SKM-1 treated with dmso at 0.1 percent for 144 hours (cell line): ENCODE data around the gene STIM2.
"Not testable (repeated sequence)": the region's sequence is repeated elsewhere in the genome, so short reads cannot be mapped to it uniquely, and the experiment has no call there.

Experiments
- DNase-seq: peaks from one replicate; lab custom pipeline; 2025; ENCODE audit not compliant: unreplicated experiment; lab: John Stamatoyannopoulos, UW

Gene STIM2

DNA sequence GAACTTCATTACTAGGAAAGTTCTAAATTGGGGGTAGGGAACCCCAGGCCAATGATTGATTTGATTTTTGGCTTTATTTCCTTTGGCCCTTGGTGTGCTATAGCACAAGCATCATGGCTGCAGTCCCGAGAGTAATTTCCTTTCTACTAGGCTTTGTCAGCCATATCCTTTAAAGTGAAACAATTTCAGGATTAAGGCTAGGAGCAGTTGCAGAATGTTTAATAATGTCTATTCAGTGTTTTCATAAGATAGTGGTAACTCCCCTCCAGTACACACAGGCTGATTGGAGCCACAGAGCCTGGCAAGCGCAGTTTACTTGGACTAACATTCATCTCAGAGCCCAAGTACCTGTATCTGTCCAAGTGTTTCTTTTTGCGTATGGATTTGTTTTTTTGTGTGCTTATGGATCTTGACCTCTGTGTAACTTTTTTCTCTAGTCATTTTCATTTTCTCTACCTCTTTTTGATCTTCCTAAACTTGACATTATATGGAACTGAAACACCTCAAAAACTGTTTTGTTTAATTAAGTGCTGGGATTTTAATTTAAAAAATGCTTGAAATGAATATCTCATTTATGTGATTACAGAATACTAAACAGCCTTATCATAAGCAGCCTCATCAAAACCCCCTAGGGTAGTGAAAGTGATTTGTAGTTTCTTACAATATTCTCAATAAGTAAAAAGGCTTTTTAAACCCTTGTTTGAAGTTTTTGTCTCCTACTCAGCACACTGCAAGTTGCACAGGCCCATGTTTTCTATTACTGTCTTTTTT is 7.5 kb downstream of the STIM2 start:
- DNase-seq: no peak

GRCh38 chr4:26870576-26871262 is 10.1 kb downstream of the STIM2 start:
- DNase-seq: no peak

DNA sequence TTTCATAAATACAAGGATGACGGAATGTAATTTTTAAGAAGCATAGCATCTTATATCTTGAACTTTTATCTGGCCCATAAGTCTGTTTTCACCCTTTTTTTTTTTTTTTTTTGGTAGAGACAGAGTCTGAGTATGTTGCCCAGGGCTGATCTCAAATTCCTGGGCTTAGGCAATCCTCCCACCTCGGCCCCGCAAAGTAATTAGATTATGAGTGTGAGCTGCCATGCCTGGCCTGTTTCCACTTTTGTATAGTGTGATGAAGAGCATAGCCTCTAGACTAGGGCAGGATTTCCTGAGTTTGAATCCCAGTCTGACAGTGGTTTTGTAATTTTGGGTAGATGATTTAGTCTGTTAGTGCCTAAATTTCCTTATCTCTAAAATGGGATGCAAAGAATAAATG is 11.0 kb downstream of the STIM2 start:
- no peak for DNase-seq

DNA sequence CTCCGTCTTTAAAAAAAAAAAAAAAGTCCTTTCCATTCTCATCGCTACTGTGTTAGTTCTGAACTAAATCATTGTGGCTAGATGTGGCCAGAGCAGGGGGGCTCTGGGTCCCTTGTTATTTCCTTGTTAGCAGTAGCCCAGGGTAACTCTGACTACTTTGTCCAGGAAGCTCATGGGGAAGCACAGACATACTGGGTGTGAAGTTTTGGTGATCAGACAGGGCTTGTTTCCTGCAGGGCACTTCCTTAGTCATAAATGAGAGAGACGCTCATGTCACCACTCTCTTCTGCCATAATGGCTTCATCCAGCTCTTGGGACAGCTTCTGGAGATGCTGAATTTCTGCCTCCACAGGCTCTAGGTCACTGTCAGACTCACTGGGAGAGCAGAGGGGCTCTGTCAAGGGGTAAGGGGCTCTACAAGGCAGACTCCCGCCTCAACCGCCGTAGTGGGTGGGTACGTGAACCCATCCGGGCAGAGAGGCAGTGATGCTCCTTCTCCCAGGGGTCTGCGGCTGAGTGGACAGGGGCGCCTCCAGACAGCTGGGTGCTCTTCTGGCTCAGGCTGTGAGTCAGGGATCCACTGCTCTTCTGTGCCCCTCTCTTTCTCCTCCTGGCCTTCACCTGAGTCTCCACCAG is 12.9 kb downstream of the STIM2 start:
- DNase-seq: no peak

- no peak for DNase-seq
Observed at GRCh38 chr4:26874110-26874509, 13.5 kb downstream of the STIM2 start.

DNA sequence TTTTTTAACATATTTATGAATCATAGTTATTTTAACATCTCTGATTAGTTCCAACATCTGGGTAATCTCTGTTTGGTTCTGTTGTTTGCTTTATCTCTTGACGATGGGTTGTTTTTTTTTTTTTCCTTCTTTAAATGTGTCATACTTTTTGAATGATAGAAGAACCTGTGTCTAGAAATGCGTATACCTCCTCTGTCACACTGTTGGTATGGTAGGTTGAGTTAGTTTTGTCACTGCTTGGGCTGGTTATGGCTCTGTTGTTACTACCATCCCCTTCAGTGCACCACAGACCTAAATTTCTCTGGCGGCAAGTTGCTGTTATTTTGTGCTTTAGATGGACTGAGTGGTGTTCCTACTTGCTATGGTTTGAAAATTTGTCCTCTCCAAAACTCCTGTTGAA is 16.8 kb downstream of the STIM2 start:
- no peak for DNase-seq

GRCh38 chr4:26877961-26878360 is 17.3 kb downstream of the STIM2 start:
- DNase-seq: no peak

GRCh38 chr4:26878794-26879391 is 18.3 kb downstream of the STIM2 start:
- peak; percentile 13 for DNase-seq

GRCh38 chr4:26879805-26880204 is 19.2 kb downstream of the STIM2 start:
- DNase-seq: no peak

DNA sequence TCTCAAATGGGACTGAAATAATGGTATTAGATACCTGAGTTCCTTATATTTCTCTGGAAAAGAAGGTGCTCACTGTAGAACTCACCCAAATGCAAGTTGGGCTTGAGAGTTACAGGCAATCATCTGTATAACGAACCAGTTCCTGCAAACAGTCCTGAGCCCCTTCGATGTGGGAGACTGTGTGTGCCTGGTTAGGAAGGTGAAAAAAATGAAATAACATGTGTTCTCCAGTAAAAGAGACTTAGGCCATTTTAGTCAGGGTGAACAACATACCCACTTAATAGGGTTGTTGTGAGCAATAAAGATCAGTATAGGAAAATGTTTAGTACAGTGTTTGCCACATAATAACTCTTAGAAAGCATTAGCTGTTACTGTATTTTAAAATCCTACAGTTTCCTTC is 23.4 kb downstream of the STIM2 start:
- DNase-seq: no peak

- DNase-seq: no peak
Observed at GRCh38 chr4:26884486-26884988, 23.9 kb downstream of the STIM2 start.

- DNase-seq: peak; percentile 95
Observed at GRCh38 chr4:26885912-26886274, 25.3 kb downstream of the STIM2 start.

DNA sequence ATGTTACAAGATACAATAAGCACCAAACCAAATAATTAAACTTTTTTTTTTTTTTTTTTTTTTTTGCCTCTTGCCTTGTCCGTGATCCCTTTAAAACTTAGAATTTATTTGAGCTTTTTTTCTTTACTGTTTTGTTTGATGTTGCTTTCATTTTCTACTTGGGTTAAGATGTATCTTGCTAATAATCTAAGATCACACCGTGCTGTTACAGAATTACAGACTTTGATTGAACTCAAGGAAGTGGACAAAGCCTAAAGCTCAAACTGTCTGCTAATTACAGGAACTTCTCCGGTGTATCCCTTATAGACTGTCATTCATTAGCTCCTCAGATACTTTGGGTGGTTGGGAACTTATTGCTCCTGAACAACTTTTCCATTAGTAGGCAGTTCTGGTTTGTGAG is 26.5 kb downstream of the STIM2 start:
- no peak for DNase-seq

DNA sequence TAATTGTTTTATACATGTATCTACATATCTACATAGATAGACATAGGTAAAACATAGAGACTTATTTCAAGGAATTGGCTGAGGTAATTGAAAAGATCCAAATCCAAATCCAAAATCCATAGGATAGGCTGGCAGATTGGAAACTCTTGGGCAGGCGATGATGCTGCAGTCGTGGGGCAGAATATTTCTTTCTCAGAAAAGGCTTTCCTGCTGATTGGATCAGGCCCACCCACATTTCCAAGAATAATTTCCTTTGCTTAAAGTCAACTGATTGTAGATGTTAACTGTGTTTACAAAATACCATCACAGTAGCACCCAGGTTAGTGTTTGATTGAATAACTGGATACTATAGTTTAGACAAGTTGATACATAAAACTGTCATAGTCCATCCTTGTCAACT is 27.2 kb downstream of the STIM2 start:
- DNase-seq: no peak

DNA sequence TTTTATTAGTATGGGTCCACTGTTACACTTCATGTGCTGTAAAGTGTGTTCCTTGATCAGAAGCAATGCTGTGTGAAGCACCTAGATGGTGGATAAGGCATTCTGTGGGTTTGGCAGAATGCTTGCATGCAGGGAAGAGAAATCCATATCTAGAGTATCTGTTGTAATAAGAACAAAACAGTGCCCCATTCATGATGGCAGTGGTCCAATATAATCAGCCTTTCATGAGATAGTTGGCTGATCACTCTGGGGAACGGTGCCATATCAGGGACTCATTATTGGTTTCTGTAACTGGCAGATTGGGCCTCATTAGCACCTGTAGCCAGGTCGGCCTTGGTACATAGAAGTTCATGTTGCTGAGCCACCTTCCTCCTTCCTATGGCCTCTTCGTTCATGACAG is 28.7 kb downstream of the STIM2 start:
- no peak for DNase-seq

DNA sequence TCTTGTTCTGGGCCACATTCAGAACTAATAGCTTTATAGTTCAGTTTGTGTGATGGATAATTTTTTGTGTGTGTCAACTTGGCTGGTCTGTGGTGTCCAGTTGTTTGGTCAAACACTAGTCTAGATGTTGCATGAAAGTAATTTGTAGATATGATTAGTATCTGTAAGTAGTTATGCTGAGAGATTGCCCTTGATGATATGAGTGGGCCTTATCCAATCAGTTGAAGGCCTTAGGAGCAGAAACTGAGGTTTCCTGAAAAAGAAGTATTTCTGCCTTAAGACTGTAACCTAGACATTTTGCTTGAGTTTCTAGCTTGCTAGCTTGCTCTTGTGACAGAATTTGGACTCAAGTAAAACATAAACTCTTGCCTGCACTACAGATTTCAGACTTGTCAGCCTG is 30.4 kb downstream of the STIM2 start:
- no peak for DNase-seq

GRCh38 chr4:26891867-26892266 is 31.2 kb downstream of the STIM2 start:
- no peak for DNase-seq

GRCh38 chr4:26892480-26893150 is 32.0 kb downstream of the STIM2 start:
- no peak for DNase-seq

DNA sequence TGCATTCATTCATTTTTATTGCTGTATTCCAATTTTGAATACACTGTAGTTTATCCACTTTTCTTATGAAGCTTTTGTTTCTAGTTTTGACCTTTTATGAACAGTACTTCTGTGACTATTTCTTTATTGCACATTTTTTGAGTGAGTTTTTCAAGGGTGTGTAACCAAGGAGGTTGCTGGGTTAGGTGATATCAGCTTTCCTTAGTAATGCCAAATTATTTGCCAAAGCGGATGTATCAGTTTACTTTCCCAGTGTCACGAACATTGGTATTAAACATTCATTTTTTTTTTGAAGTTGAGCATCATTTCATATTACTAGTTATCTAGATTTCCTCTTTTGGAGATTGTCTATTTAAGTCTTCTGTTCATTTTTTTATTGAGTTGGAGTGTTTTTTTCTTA is 32.9 kb downstream of the STIM2 start:
- DNase-seq: no peak

DNA sequence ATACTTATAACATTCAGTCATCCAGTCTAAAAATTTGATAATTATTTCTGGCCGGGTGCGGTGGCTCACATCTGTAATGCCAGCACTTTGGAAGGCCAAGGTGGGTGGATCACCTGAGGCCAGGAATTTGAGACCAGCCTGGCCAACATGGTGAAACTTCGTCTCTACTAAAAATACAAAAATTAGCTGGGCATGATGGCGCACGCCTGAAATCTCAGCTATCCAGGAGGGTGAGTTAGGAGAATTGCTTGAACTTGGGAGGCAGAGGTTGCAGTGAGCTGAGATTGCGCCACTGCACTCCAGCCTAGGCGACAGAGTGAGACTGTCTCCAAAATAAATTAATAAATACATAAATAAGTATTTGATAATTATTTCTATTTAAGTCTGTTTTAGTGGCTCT is 34.2 kb downstream of the STIM2 start:
- DNase-seq: not testable (repeated sequence)

DNA sequence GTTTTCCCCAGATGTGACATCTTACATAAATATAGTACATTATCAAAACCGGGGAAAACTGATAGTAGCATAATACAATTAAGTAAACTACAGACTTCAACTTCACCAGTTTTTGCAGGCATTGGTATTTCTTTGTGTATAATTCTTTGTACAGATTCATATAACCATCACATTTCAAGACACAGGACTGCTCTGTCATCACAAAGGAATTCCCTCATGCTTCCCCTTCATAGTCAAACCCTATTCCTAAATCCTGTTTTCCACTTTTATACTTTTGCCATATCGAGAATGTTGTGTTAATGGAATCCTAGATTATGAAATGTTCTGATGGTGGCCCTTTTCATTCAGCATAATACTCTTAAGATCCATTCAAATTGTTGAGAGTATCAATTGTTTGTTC is 36.0 kb downstream of the STIM2 start:
- DNase-seq: no peak
